Measurements from ENCODE around the gene DTHD1.

DTHD1 gene

GRCh38 chr4:36316607-36317006 is 35.2 kb downstream of the DTHD1 start:
- DNase-seq (ENCODE audit: low read depth) = no peak

GRCh38 chr4:36317721-36318120 is 36.3 kb downstream of the DTHD1 start:
- DNase-seq (ENCODE audit: low read depth) = no peak

GRCh38 chr4:36320117-36320896 is 38.9 kb downstream of the DTHD1 start:
- DNase-seq (ENCODE audit: low read depth) = no peak

GRCh38 chr4:36321176-36321575 is 39.8 kb downstream of the DTHD1 start:
- DNase-seq (ENCODE audit: low read depth) = no peak

DNA sequence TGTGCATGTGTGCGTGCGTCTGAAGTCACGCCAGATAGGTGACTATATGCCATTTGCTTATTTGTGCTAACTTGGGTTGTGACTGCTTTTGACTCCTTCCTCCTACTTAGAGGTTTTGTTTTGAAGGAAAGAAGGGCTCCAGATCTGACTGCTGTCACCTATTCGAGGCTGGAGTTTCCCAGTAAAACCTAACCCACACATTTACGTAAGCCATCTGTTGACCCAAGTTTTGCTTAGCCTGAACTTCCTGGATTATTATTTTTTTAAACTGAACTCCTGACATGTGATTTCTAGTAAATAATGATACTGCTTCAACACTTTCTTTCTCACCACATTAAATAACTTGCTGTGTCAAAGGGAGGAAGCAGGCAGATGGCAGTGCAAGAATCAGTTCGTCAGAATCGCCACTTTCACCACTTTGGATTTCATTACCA is 41.5 kb downstream of the DTHD1 start:
- DNase-seq (ENCODE audit: low read depth) = no peak

DNA sequence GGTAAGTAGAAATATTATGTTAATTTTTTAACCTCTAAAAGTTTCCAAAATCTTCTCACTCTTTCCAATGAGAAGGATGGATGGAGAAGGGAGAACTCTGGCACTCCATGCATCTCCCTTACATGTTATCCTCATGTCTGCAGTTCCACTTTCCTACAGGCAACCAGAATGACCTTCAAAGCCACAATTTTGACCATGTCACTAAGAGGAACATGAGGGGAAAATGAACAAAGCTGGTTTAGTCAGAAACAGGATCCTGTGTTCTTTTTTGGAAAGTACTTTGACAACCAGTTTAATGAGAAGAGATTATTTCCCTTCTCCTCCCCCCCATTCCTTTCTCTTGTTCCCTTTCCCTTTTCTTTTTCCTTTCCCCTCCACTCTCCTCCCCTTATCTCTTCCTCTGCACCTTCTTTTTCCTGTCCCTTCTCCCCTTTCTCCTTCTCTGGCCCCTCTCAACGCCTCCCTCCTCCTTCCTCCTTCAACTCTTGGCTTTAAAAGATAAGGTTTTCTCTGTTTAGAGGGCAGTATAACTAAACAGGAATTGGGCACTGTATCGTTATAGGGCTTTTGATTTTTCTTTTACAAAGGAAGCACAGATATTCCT is 42.5 kb downstream of the DTHD1 start:
- no peak for DNase-seq (ENCODE audit: low read depth)

DNA sequence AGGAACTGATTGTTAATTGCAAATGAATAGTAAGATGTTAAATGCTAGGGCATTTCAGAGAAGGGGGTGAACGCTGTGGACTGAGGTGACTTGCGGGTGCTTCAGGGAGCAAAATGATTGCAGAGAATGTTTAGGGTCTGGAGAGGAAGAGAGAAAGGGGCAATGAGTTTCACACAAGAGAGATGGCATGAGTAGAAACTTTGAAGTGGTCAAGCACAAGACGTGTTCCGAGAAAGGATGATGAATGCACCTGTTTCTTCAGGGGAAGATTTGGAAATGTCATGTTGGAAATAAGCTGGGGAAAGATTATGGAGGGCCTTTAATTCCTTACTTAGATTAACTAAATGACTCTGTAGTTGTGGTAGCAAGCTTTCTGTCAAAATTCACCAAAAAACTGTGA is 43.4 kb downstream of the DTHD1 start:
- no peak for DNase-seq (ENCODE audit: low read depth)

GRCh38 chr4:36325499-36325898 is 44.1 kb downstream of the DTHD1 start:
- no peak for DNase-seq (ENCODE audit: low read depth)

DNA sequence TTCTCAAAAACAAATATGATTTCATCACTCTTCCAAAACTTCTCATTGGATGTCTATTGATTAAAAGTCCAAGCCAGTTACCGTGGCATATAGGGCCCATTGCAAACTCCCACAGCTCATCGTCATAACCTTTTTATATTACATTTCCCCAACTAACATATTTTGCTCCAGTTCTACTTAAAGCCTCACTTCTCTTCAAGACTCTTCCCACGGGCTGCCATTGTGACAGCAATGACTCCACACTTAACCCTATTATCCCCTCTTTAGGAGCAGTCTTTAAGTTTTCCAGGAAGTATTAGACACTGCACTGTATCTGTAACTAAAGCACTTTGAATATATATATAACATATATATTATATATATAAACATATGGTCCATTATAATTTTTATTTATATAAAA is 44.5 kb downstream of the DTHD1 start:
- no peak for DNase-seq (ENCODE audit: low read depth)

GRCh38 chr4:36326476-36327029 is 45.1 kb downstream of the DTHD1 start:
- no peak for DNase-seq (ENCODE audit: low read depth)

- DNase-seq (ENCODE audit: low read depth) = no peak
Observed at GRCh38 chr4:36327400-36327799, 46.0 kb downstream of the DTHD1 start.

DNA sequence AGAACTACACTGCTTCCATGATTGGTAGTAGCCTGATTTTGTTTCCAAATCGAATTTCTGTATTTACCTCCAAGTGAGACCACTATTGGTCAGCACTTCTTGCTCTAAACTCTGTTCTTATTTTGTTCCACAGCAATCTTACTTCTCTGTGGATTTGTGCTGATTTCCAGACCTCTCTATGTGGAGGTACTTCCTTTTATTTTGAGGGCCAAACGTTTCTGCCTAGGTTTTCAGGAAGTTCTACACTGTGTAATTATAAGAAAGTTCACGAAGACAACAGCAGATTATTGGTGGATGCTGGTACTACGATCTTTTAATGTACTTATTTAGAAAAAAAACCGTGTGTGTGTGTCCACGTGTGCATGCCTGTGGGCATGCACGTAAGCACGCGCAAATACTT is 46.7 kb downstream of the DTHD1 start:
- DNase-seq (ENCODE audit: low read depth) = no peak

DNA sequence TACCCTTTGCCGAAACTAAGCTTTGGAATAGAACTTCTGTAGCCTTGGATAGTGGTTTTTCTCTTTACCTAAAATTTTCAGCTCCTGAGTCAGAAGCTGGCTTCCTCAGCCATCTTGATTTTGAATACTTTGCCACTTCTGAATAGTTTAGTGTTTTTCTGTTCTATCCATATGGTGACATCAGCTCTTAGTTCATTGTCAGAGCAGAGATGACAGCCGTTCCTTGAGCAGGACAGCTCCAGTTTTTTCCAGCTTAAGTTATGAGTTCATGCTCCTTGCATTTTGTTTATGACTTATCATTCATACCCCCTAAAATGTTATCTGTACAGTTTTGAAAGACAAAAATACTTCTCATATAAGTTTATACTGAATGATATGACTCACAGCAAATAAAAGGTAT is 47.8 kb downstream of the DTHD1 start:
- DNase-seq (ENCODE audit: low read depth) = no peak

DNA sequence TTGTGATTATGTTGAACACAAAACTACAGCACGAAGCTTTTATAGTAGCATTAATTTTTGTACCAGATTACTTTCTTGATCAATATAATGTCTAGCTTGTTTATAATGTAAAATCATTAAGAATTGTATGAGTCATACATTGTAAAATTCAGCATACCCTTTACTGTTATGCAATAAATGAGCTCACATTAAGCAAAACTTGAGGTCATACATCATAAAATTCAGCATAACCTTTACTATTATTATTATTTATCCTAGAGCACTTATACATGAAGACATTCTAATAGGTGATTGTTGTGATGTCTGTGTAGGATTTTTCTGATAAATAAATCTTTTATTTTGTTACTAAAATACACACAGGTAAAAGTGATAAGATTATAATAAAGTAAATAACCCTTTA is 49.4 kb downstream of the DTHD1 start:
- no peak for DNase-seq (ENCODE audit: low read depth)

DNA sequence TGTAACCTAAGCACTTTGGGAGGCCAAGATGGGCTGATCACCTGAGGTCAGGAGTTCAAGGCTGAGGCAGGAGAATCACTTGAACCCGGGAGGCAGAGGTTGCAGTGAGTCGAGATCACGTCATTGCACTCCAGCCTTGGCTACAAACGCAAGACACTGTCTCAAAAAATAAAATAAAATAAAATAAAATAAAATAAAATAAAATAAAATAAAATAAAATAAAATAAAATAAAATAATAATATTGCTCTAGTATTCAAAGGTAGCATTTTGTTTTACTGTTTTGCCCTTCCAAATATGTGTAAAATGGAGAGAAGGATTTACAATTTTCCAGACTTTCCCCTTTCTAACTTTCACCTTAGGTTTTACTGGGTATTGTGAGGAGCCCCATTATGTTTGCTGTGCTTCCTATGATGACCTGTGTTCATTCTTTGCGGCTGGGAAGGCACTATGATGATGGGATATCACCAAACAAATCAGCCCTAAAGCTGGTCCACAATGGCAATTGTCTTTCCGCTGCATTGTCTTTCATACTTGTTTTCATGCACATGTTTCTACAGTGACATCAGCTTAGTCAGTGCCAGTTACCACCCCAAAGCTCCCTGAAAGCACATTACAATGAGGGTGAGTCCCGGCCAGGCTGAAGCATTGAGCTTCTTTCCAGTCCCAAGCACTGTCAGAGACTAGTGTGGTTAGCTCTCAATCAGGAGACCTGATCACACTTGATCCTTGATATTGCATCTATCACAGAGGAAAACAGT is 50.8 kb downstream of the DTHD1 start:
- no peak for DNase-seq (ENCODE audit: low read depth)

GRCh38 chr4:36332782-36333131 is 51.3 kb downstream of the DTHD1 start:
- no peak for DNase-seq (ENCODE audit: low read depth)

DNA sequence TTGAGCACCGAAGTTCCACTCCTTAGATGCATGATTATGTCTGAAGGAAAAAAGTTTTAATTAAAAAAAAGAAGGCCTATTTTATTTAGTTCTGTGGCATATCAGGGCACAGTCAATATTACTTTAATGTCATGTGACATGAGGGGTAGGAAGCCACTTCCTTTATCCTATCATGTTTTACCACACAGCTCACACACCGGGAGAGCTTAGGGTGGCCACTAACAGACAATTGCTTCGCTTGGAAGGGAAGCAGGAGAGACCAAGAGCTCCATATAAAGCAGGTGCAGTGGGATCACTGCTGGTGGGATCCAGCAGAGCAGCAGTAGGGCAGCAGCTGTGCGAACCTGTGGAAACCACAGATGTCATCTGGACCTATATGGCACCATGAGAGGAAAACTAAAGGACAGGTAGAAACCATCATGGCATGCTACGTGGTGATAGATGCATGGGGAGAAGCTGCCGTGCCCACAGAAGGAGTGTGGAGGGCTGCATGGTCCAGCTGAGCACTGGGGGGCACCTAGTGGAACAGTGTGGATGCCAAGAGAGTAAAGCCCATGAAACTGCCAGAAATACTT is 52.0 kb downstream of the DTHD1 start:
- DNase-seq (ENCODE audit: low read depth) = no peak

DNA sequence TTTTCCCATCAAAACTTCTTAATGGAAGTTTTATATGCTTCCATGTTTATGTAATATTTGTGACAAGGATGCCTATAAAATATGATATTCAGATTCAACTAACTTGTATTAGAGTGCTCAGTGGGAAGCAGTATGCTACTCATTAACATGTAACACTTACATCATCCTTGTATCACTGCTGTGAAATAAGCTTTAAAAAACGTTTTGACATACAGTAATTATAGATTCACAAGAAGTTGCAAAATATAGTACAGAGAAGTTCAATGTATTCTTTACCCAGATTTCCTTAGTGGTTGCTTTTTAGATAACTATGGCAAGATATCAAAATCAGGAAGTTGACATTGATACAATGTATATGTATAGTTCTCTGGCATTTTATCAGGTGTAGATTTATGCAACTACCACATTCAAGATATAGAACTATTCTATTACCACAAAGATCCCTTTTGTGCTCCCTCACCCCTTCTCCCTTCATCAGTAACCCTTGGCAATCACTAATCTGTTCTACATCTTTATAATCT is 56.3 kb downstream of the DTHD1 start:
- DNase-seq (ENCODE audit: low read depth) = no peak

DNA sequence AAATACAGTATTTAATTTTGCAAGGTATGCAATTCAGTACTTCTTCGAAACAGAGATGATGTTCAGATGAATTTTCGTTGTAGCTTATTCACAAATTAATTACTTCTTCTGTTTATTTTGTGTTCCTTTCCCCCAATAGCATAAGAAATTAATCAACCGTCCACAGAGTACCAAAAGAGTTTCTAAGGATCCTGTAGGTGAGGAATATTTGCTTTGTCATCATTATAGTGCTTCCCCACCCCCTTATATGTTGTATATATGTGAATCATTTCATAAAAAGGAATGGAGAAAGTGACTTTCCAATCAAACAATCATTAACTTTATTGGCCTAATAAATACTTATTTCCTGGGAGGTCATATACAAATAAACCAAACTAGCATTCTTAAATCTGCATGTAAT is 57.6 kb downstream of the DTHD1 start:
- no peak for DNase-seq (ENCODE audit: low read depth)

DNA sequence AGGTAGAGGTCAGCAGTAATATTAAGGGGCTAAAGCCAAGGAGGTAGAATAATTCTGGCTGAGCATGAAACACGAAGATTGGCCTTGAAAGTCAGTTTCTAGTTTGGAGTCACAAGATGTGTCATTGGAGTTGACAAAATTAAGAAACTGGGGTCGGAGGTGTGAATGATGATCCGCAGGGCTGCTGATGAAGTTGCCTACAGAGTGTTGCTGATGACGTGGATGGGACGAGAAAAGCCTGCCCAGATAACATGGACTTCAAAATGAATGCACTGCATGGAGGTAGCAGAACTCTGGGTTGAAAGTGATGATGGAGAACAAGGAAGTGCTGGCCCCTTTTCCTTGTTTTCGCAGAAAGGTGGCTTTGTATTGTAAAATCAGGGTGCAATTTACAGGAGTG is 60.5 kb downstream of the DTHD1 start:
- no peak for DNase-seq (ENCODE audit: low read depth)

DNA sequence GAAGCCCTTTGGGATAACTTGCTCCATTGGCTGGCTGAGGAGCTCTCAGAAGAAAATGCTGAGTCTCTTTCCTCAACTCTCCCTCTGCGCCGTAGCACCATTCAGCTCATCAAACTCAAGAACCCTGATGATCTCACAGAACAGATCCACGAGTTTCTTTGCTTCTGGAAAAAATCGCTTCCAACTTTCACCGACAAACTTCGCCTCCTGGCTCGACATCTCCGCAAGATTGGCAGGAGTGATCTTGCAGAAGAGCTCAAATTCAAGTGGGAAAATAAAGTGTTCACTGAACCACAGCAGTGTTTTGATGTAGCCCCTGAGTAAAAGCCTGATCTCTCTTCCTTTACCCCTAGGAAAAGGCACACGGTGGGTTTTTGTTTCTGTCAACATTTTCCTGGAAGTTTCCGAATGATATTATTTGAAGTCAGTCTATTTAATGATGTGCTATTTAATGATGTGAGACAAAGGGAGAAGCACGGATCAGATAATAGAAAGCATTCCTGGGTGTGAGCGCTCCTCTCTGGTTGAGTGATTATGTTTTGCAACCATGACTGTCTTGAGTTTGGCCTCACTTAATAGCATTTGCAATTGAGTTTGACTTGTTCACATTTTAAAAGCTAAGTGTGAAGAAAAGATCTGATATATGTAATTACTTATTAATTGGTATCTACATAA is 62.2 kb downstream of the DTHD1 start:
- no peak for DNase-seq (ENCODE audit: low read depth)

- no peak for DNase-seq (ENCODE audit: low read depth)
Observed at GRCh38 chr4:36348403-36348938, 67.1 kb downstream of the DTHD1 start.

Data from fibroblast of gingiva (primary cell).